GM23338 (cell line): ENCODE measurements around the gene OR5K2. TPM values are rescaled to one million over a fixed set of nuclear protein-coding genes. Genes with fewer than 3 reads are reported as not detected.

Experiments
- ATAC-seq: fragments of 200-7000 bp; cut with Tn5 transposase; 3 replicates; pipeline ENCODE4 v1.9.1; 2020
- DNase-seq: peaks from one replicate; pipeline ENCODE4 v3.0.0-alpha.2; 2015; ENCODE audit warnings: low spot score
- H2AFZ ChIP-seq: fragments of 200-600 bp; sonication (generic); 2 replicates; pipeline ENCODE4 v1.8.0; 2016; ENCODE audit warnings: antibody characterized with exemption, mild to moderate bottlenecking, moderate library complexity
- H3F3A ChIP-seq: fragments of 200-600 bp; sonication (generic); replicated peaks from 2 replicates; pipeline ENCODE4 v1.8.0; 2017; ENCODE audit warnings: antibody characterized with exemption, mixed run types, low read depth
- H3K27ac ChIP-seq: fragments of 200-600 bp; sonication (generic); 2 replicates; pipeline ENCODE4 v1.6.1; 2016; ENCODE audit warnings: low read depth
- H3K27me3 ChIP-seq: fragments of 200-600 bp; sonication (generic); 2 replicates; pipeline ENCODE4 v1.8.0; 2016; ENCODE audit warnings: mild to moderate bottlenecking, mixed run types, moderate library complexity; ENCODE audit not compliant: insufficient read depth
- H3K36me3 ChIP-seq: fragments of 200-600 bp; sonication (generic); 2 replicates; pipeline ENCODE4 v1.8.0; 2016; ENCODE audit warnings: mild to moderate bottlenecking; ENCODE audit not compliant: insufficient read depth
- H3K4me1 ChIP-seq: fragments of 200-600 bp; sonication (generic); 2 replicates; pipeline ENCODE4 v1.8.0; 2016; ENCODE audit warnings: mild to moderate bottlenecking, moderate library complexity; ENCODE audit not compliant: insufficient read depth
- H3K4me2 ChIP-seq: fragments of 200-600 bp; sonication (generic); 2 replicates; pipeline ENCODE4 v1.7.1; 2017; ENCODE audit warnings: mixed run types
- H3K4me3 ChIP-seq: fragments of 200-600 bp; sonication (generic); 2 replicates; pipeline ENCODE4 v1.6.1; 2016; ENCODE audit warnings: mixed run types
- H3K79me2 ChIP-seq: fragments of 200-600 bp; sonication (generic); replicated peaks from 2 replicates; pipeline ENCODE4 v1.8.0; 2017; ENCODE audit warnings: mild to moderate bottlenecking; ENCODE audit not compliant: insufficient read depth
- H3K9me2 ChIP-seq: fragments of 200-600 bp; sonication (generic); 2 replicates; pipeline ENCODE4 v1.8.0; 2017; ENCODE audit not compliant: insufficient read depth
- H4K20me1 ChIP-seq: fragments of 200-600 bp; sonication (generic); replicated peaks from 2 replicates; pipeline ENCODE4 v1.8.0; 2017; ENCODE audit warnings: mild to moderate bottlenecking; ENCODE audit not compliant: insufficient read depth
- H3K27ac Mint-ChIP-seq: 2 replicates; pipeline ENCODE4 v1.8.0; 2020; ENCODE audit warnings: inconsistent platforms, mild to moderate bottlenecking, moderate library complexity, mixed read lengths
- H3K27me3 Mint-ChIP-seq: 3 replicates; pipeline ENCODE4 v1.8.0; 2022; ENCODE audit warnings: low read depth, mild to moderate bottlenecking, moderate library complexity, mixed read lengths, inconsistent platforms; ENCODE audit not compliant: insufficient read depth, poor library complexity
- H3K36me3 Mint-ChIP-seq: 3 replicates; pipeline ENCODE4 v1.8.0; 2021; ENCODE audit warnings: low read depth, mild to moderate bottlenecking, inconsistent platforms, moderate library complexity, mixed read lengths
- H3K4me1 Mint-ChIP-seq: 3 replicates; pipeline ENCODE4 v1.8.0; 2020; ENCODE audit warnings: mild to moderate bottlenecking, inconsistent platforms, mixed read lengths
- H3K4me3 Mint-ChIP-seq: 3 replicates; pipeline ENCODE4 v1.8.0; 2021; ENCODE audit warnings: moderate library complexity, mild to moderate bottlenecking, inconsistent platforms, mixed read lengths
- H3K9me3 Mint-ChIP-seq: 3 replicates; pipeline ENCODE4 v1.8.0; 2020; ENCODE audit warnings: moderate library complexity, mild to moderate bottlenecking, inconsistent platforms, mixed read lengths
- CREB1 ChIP-seq: fragments of 250-450 bp; sonication (Bioruptor Pico); IDR thresholded peaks from 2 replicates; pipeline ENCODE4 v1.5.0; 2020; ENCODE audit warnings: low read depth, mild to moderate bottlenecking, moderate library complexity
- CTCF ChIP-seq, 2 experiments: fragments of 200-600 bp in 1 of 2; sonication (generic) in 1 of 2; conservative IDR thresholded peaks; 2 replicates each; pipeline versions ENCODE4 v1.5.1 to v1.6.1; 2016 to 2017; ENCODE audit warnings: antibody characterized with exemption in 2 of 2, low read depth in 2 of 2, mild to moderate bottlenecking in 2 of 2, moderate library complexity in 1 of 2
- ETS1 ChIP-seq: IDR thresholded peaks from 2 replicates; pipeline ENCODE4 v1.6.1; 2016; ENCODE audit warnings: antibody characterized with exemption
- EZH2 ChIP-seq: fragments of 200-600 bp; sonication (generic); IDR thresholded peaks from one replicate; pipeline ENCODE4 v1.8.0; 2017; ENCODE audit warnings: antibody characterized with exemption, mild to moderate bottlenecking, low read depth; ENCODE audit not compliant: unreplicated experiment
- JUNB ChIP-seq: IDR thresholded peaks from one replicate; pipeline ENCODE4 v1.6.1; 2016; ENCODE audit warnings: antibody characterized with exemption; ENCODE audit not compliant: unreplicated experiment
- NANOG ChIP-seq: IDR thresholded peaks from 2 replicates; pipeline ENCODE4 v1.6.1; 2016; ENCODE audit warnings: antibody characterized with exemption, borderline replicate concordance
- POLR2AphosphoS5 ChIP-seq: IDR thresholded peaks from 2 replicates; pipeline ENCODE4 v1.6.1; 2016; ENCODE audit warnings: antibody characterized with exemption, low read depth
- REST ChIP-seq: IDR thresholded peaks from one replicate; pipeline ENCODE4 v1.6.1; 2018; ENCODE audit warnings: antibody characterized with exemption; ENCODE audit not compliant: unreplicated experiment
- ZNF114 ChIP-seq: fragments of 250-450 bp; sonication (Bioruptor Pico); IDR thresholded peaks from 2 replicates; pipeline ENCODE4 v1.5.0; 2020; ENCODE audit warnings: mild to moderate bottlenecking, moderate library complexity
- ZNF331 ChIP-seq: fragments of 250-450 bp; sonication (Bioruptor Pico); IDR thresholded peaks from 2 replicates; pipeline ENCODE4 v1.5.0; 2020; ENCODE audit warnings: low read depth, mild to moderate bottlenecking, moderate library complexity
- ZNF462 ChIP-seq: fragments of 250-450 bp; sonication (Bioruptor Pico); IDR thresholded peaks from 2 replicates; pipeline ENCODE4 v1.5.0; 2020; ENCODE audit warnings: mild to moderate bottlenecking, moderate library complexity
- polyA plus RNA-seq: library from polyadenylated mRNA; unstranded; fragments of >200 nt; fragmentation: Nextera tagmentation; extraction: Ambion mirVana; gene quantifications from 2 replicates; pipeline ENCODE4 v1.2.1, GENCODE V29; 2016
- total RNA-seq: library from RNA; depleted of rRNA; stranded (reverse); fragments of >200 nt; shearing (Covaris generic); gene quantifications from 2 replicates; pipeline ENCODE4 v1.2.3, GENCODE V29; 2014

Gene OR5K2
- total and polyA plus RNA-seq, 2 experiments from 2014 or later, result not detected

GRCh38 chr3:98500019-98500418 is 2.5 kb downstream of the OR5K2 start:
- no peaks in the 10 kb centered on the region for H3K4me1 ChIP-seq
- H3K4me3 ChIP-seq, result no peak overlapping the region
- H3K36me3 ChIP-seq, result no peaks in the 10 kb centered on the region
- no peaks in the 10 kb centered on the region for H4K20me1 ChIP-seq
- no peaks in the 10 kb centered on the region for H3F3A ChIP-seq
- H3K27me3 ChIP-seq, result no peaks in the 10 kb centered on the region
- no peak overlapping the region for H2AFZ ChIP-seq
- no peak overlapping the region for H3K4me2 ChIP-seq
- TF ChIP-seq ZNF462 (CRISPR knock-in tag) (no peak), JUNB (no peak), ZNF114 (CRISPR knock-in tag) (no peak), ETS1 (no peak), ZNF331 (no peak)
- no peaks in the 10 kb centered on the region for H3K9me3 Mint-ChIP-seq
- no peak for ATAC-seq
- H3K36me3 Mint-ChIP-seq, result no peaks in the 10 kb centered on the region
- H3K4me3 Mint-ChIP-seq, result no peak overlapping the region
- no peak for DNase-seq
- H3K4me1 Mint-ChIP-seq, result no peaks in the 10 kb centered on the region
- no peaks in the 10 kb centered on the region for H3K79me2 ChIP-seq
- no peak overlapping the region for H3K27ac ChIP-seq
- no peaks in the 10 kb centered on the region for H3K9me2 ChIP-seq
- H3K27ac Mint-ChIP-seq, result no peak overlapping the region
- H3K27me3 Mint-ChIP-seq, result no peaks in the 10 kb centered on the region

GRCh38 chr3:98501270-98501669 is 3.8 kb downstream of the OR5K2 start:
- no peaks in the 10 kb centered on the region for H3K4me1 Mint-ChIP-seq
- Histone ChIP-seq H3K79me2 (no peaks in the 10 kb centered on the region), H3F3A (no peaks in the 10 kb centered on the region), H3K9me2 (no peaks in the 10 kb centered on the region), H2AFZ (no peak overlapping the region), H3K4me1 (no peaks in the 10 kb centered on the region), H3K4me2 (no peak overlapping the region), H4K20me1 (no peaks in the 10 kb centered on the region), H3K36me3 (no peaks in the 10 kb centered on the region), H3K27me3 (no peaks in the 10 kb centered on the region), H3K4me3 (no peak overlapping the region), H3K27ac (no peak overlapping the region)
- H3K36me3 Mint-ChIP-seq, result no peaks in the 10 kb centered on the region
- DNase-seq (no peak), ATAC-seq (no peak)
- H3K27ac Mint-ChIP-seq, result no peak overlapping the region
- no peaks in the 10 kb centered on the region for H3K27me3 Mint-ChIP-seq
- no peaks in the 10 kb centered on the region for H3K9me3 Mint-ChIP-seq
- no peak overlapping the region for H3K4me3 Mint-ChIP-seq
- TF ChIP-seq REST (no peak), CREB1 (no peak), CTCF (conservative IDR thresholded peaks at IDR 0.05; ENCODE audit: low read depth in 2 of 2) (no peak), ZNF331 (no peak), POLR2AphosphoS5 (no peak), NANOG (no peak), EZH2 (no peak)
